ENCODE results near the gene KSR2. TPM values are rescaled to one million over a fixed set of nuclear protein-coding genes. Genes with fewer than 3 reads are reported as not detected.

The KSR2 gene
- total RNA-seq, 1 experiment from 2014 or later, result 0.06 TPM

GRCh38 chr12:117501076-117501869 lies 467.5 kb downstream of the KSR2 start:
- DNase-seq (ENCODE audit: low spot score), result no peak

DNA sequence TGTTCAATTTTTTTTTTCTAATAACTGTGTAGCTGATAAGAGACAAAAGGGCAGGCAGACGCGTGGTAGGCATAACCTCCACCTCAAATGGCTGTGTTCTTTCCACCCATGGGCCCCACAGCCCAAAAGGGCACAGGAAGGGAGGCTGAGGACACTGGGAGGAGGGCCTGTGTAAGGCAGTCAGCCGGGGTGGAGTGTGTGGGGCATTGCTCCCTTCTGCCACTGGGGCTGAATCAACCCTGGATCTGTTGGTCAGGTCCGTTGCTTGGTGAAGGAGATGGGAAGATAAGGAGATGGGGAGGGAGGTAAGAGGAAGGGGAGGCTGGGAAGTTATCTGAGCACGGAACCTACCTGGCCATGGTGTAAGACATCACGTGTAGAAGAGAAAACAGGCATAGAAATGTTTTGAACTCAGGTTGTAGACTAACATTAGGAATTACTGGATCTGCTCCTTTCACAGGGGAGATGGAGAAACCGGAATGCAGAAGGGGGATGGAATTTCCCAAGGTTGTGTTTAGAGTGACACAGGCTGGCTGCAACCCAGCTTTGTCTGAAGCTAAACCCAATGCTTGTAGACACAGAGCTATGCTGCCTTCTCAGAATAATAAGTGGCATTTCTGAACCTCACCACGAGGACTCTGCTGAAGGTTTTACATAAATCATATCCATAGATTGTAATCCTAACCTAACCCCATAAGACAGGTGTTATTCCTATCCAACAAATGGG lies 468.9 kb downstream of the KSR2 start:
- DNase-seq (ENCODE audit: low spot score), result no peak

DNA sequence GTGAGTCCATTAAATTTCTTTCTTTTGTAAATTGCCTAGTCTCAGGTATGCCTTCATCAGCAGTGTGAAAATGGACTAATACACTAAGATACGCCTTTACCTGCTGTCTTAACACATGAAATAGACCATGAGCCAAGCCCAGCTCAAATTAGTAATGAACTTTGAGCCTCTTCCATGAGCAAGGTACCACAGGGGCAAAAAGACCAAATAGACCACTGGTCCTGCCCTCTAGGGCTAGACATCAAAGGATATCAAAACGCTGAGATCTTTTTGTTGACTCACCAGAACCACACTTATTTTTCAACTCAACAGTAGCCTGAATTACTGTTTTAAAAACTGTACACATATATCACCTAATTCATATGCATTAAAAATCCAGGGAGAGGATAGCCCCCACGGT lies 469.9 kb downstream of the KSR2 start:
- no peak for DNase-seq (ENCODE audit: low spot score)

DNA sequence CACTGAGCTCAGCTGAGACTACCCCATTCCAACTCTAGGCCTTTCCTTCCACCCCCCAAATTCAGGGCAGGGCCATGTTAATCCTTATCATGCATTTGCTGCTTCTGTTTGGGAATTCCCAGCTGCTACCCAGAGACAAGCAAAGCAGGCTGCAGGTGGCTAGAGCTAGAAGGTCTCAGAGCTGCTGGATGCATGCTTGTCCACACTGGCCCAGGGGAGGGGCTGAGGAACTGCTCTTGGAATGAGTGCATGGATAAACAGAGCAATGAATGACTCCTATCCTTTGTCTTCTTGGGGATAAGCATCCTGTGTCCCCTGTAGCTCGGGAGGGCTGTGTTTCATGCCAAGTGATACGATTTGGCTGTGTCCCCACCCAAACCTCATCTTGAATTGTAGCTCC lies 470.5 kb downstream of the KSR2 start:
- DNase-seq (ENCODE audit: low spot score), result no peak

GRCh38 chr12:117497407-117497806 lies 471.4 kb downstream of the KSR2 start:
- no peak for DNase-seq (ENCODE audit: low spot score)

DNA sequence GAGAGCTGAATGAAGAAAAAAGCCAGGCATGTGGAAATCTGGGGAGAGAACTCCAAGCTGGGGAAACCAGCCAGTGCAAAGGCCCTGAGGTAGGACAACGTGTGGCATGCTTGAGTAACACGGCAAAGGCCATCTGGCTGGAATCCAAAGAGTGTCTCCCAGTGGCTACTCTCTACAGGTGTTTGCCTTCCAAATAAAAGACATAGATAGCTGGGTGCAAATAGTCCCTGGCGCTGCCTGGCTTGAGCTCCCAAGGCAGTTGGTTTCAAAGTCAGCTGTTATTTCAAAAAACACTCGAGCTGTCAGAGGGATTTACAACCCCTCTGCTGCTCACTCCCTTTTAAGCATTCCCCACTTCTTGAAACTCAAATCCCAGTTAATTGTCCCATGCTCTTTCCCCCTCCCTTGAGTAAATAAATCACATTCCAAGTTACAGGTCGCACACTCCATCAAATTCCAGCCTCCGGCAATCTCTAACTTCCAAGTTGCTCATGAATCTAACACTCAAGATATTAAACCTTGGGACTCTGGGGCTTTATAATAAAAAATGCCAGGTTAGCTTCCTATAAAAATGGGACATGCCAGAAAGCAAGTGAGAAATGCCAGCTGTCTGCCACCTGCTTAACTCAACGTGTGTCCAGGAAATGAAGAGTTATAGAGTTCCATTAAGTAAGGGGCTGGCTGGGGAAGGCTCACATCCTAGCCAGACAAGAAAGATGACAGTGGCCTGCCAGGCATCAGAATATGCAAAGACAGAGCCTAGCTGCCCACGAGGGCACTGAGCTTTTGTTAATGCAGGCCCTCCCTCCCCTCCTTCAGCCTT lies 473.7 kb downstream of the KSR2 start:
- no peak for DNase-seq (ENCODE audit: low spot score)

DNA sequence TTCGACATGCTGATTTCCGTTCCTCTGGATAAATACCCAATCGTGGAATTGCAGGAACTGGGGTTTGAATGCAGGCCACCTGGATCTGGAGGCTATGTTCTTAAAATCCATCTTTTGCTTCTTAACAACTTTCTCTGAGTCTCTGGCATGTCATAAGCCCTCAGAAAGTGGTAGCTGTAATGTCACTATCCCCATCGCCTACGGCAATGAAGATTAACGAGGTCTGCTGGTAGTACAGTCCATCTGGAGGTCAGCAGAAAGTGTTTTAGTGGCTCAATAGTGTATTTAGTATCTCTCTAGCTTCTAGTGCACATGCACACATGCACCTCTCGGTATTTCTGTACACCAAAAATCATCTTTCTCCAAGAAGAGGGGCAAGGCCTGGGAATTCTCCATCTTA lies 477.1 kb downstream of the KSR2 start:
- DNase-seq (ENCODE audit: low spot score), result no peak

- no peak for DNase-seq (ENCODE audit: low spot score)
These were observed 478.7 kb downstream of the KSR2 start for GRCh38 chr12:117490130-117490529.

- DNase-seq (ENCODE audit: low spot score), result no peak
These were observed 479.1 kb downstream of the KSR2 start for GRCh38 chr12:117489671-117490070.

DNA sequence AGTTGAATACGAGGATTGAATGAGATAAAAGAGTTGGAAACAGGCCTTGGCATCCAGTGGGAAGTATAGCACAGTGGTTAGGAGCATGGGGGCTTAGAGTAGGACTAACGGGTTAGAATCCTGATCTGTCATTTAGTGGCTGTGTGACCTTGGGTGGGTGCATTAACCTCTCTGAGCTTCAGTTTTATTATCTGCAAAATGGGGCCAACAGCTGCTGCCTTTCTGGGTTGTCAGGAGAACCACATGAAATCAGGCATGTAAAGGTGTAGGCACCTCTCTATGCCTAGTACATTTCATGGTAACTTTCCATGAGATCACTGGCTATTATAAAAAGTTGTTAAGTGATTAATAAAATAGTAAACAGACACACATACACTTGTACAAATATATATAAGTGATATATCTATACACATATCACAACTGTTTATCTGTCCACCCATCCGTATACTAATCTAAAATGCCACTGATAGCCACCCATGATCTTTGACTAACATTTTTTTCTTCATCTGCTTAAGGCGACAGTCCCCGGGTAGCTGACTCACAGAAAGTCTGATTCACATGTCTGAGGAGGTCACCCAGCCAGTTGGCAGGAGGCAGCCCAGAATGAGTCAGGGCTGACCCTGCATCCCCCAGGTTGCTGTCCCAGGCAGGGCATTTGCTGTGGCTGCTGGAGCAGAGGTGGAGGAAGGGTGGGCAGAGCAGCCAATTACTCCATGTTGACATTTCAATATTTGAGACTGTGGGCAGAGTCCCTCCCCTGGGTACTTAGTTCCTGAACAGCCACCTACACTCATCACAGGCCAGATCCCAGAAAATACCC lies 481.7 kb downstream of the KSR2 start:
- peak; percentile 74 for DNase-seq (ENCODE audit: low spot score)

DNA sequence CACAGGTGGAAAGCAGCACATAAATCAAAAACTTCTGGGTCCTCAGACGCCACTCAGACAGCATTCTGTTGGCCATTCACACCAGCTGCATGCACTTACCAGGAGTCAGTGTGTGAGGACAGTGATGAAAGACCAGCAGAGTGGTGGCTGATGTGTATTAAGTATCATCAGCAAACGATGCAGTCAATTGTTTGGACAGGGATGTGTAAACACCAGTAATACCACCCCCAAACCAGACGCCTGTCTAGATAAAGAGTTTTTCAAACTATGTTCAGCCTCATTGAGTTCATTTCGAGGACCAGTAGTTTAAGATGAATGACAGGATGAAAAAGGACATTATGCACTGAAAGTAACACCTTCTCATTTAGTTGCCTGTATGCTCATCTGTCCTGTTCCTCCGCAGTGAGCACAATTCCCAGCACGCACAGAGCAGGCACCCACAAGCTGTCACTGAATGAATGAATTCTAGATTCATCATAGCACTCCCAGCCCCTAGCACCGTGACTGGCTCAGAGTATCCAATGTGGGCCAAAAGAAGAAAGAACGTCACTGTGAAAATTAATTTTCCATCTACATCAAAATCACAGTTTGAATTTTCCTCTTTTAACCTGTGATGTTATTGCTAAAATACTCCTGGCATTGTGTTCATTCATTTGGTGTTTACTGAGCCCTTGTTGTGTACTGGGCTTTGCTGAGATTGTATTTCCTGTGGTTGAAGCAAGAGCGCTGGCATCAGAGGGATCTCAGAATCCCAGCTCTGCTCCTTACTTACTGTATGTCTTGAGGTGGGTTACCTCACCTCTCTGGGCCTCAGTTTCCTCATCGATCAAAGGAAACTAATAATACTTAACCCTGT lies 482.6 kb downstream of the KSR2 start:
- DNase-seq (ENCODE audit: low spot score), result no peak

DNA sequence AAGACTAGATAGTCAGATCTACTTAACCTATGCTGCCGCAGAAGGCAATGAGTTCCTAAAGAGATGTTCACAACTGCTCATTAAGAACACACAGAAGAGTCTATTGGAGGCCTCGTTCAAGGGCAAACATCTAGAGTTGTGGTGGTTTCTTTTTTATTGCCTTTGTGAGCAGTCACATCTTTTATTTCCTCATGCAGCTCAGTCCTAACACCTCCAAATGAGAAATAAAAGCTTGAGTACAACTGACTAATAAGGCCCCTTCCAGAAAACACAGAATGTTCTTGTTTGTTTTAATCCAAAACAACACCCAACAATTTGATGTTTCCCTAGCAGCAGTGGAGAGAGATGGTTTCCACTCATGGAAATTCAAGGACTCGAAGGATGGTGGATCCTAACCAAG lies 483.9 kb downstream of the KSR2 start:
- no peak for DNase-seq (ENCODE audit: low spot score)

GRCh38 chr12:117483501-117483900 lies 485.3 kb downstream of the KSR2 start:
- no peak for DNase-seq (ENCODE audit: low spot score)

- DNase-seq (ENCODE audit: low spot score), result no peak
These were observed 487.3 kb downstream of the KSR2 start for GRCh38 chr12:117481470-117481869.

DNA sequence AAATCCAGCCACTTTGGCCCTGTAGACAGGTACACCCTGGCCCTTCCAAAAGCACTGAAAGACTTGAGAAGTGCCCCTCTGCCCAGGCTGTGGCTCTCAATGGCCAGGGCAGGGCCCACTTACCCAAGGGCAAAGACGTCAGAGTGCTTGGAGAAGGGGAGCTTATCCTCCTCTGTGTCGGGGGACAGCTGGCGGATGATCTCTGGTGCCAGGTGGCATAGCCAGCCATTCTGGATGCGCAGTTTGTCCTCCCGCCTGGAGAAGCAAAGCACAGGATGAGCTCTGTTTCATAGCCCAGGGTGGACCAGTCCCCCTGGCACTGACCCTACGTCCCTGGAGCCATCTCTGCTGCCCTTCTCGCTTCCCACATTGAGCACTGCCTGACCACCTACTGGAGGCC lies 492.4 kb downstream of the KSR2 start:
- DNase-seq (ENCODE audit: low spot score), result no peak

DNA sequence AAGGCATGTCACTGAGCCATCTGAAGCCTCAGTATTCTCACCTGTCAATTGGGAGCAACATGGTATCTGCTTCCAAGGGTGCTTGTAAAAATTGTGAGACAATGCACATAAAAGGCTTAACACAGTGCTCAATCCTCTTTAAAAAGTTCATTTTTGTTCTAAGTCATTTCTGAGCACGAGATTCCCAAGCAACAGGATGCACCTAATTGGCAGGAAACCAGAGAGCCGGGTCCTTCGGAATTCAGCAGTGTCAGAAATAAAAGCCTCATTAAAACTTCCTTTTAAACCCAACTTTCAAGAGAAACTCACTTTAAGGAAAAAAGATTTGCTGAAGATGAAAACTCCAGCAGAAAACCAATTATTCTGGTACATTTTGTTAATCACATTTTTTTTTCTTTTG lies 494.9 kb downstream of the KSR2 start:
- DNase-seq (ENCODE audit: low spot score), result no peak

- DNase-seq (ENCODE audit: low spot score), result no peak
These were observed 495.8 kb downstream of the KSR2 start for GRCh38 chr12:117472983-117473382.

GRCh38 chr12:117470804-117471203 lies 498.0 kb downstream of the KSR2 start:
- DNase-seq (ENCODE audit: low spot score), result no peak

GRCh38 chr12:117469883-117470483 lies 498.8 kb downstream of the KSR2 start:
- DNase-seq (ENCODE audit: low spot score), result no peak

GRCh38 chr12:117468016-117468415 lies 500.8 kb downstream of the KSR2 start:
- no peak for DNase-seq (ENCODE audit: low spot score)
